ENCODE measurements around the gene NEXN. TPM values are rescaled to one million over a fixed set of nuclear protein-coding genes. Genes with fewer than 3 reads are reported as not detected.

NEXN gene
- total RNA-seq, 2 donors from 2014 or later = 5.7 TPM

DNA sequence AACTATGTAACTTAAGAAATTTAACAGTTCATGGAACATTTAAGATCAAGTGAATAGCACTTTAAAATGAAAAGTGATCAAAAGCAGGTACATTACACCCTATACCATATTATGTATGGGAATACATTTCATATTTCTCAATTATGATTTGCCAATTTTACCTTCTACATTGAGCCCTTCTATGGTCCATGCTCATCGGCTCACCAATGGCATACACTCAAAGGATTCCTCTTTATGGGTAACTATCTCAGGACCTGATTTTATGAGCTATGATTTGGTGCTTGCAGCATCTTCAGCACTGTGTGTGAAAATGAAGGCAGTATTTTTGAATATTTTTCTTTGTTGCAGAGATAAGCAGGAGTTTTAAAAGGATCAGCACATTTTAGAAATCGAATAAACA is 56.9 kb downstream of the NEXN start:
- no peaks in the 10 kb centered on the region for H3K4me1 ChIP-seq (ENCODE audit: control insufficient read depth, insufficient read depth, low read length)
- TF ChIP-seq, protein P1, sequence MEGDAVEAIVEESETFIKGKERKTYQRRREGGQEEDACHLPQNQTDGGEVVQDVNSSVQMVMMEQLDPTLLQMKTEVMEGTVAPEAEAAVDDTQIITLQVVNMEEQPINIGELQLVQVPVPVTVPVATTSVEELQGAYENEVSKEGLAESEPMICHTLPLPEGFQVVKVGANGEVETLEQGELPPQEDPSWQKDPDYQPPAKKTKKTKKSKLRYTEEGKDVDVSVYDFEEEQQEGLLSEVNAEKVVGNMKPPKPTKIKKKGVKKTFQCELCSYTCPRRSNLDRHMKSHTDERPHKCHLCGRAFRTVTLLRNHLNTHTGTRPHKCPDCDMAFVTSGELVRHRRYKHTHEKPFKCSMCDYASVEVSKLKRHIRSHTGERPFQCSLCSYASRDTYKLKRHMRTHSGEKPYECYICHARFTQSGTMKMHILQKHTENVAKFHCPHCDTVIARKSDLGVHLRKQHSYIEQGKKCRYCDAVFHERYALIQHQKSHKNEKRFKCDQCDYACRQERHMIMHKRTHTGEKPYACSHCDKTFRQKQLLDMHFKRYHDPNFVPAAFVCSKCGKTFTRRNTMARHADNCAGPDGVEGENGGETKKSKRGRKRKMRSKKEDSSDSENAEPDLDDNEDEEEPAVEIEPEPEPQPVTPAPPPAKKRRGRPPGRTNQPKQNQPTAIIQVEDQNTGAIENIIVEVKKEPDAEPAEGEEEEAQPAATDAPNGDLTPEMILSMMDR (conservative IDR thresholded peaks at IDR 0.05) = no peak
- Mint-ChIP-seq H3K27ac (no peak overlapping the region), H3K4me3 (no peak overlapping the region), H3K9me3 (no peaks in the 10 kb centered on the region), H3K27me3 (ENCODE audit: insufficient read depth) (no peaks in the 10 kb centered on the region), H3K36me3 (ENCODE audit: low read depth) (peaks cover 48% of the 10 kb centered on the region), H3K4me1 (no peaks in the 10 kb centered on the region)
- no peaks in the 10 kb centered on the region for H3K9me3 ChIP-seq (ENCODE audit: control insufficient read depth, low read length)
- H3K27me3 ChIP-seq (ENCODE audit: control insufficient read depth, insufficient read depth, low read length, poor library complexity, severe bottlenecking) = no peaks in the 10 kb centered on the region
- 91 to 100% methylated on average over 1 to 2 of the region's 2 CpGs for WGBS, 2 experiments (ENCODE audit: insufficient coverage in 1 of 2, insufficient read length in 1 of 2)
- H3K4me3 ChIP-seq (ENCODE audit: low read length) = no peak overlapping the region
- DNase-seq = no peak
- no peak overlapping the region for H3K9ac ChIP-seq (ENCODE audit: extremely low read depth, low read length, poor library complexity, severe bottlenecking)
- peaks cover 88% of the 10 kb centered on the region for H3K36me3 ChIP-seq (ENCODE audit: control insufficient read depth, insufficient read depth, low read length)
- H3K27ac ChIP-seq (ENCODE audit: low read depth, low read length) = no peak overlapping the region

DNA sequence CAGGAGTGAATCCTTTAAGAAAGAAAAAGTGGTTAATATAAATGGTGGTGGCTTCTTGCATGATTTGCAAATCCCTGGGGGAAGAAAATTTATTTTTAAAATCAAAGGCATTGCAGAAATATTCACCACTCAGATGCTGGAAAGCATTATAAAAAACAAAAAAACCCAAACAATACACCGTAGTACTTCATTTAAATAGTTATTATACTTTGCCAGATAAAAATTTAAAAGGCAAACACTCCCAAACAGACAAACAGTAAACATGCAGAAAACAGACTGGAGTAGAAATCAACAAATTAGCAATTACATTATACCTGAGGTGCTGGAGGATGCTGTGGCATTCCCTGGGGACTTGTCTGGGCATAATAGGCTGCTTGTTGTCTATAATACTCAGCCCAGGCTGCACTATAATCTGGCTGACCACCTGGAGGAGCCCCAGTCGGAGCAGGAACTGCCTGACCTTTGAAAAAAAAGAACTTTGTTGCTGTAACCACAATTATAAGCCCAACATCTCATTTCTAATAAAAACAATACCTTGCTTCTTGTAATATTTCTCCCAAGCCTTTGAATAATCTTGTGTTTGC is 60.5 kb downstream of the NEXN start:
- H3K36me3 Mint-ChIP-seq (ENCODE audit: low read depth) = peaks cover 64% of the 10 kb centered on the region

DNA sequence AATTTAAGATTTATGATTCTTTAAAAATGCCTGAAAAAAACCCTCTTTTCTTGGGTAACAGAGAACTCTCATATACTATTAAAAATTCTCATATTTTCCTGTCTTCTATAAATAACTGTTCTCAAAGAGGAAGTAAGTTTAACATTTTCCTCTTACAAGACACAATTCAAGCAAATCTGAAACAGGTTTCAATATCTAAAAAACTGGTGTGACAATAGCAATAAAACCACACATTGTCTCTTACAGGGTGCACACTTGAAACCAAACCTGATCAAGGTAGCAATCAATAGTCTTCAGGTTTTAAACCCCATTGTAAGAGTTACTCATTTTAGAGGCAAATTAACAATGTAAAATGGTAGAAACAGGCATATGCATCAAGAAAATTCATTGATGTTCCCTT is 62.4 kb downstream of the NEXN start:
- Histone ChIP-seq H3K4me1 (ENCODE audit: control insufficient read depth, insufficient read depth, low read length) (no peaks in the 10 kb centered on the region), H3K9ac (ENCODE audit: extremely low read depth, low read length, poor library complexity, severe bottlenecking) (no peak overlapping the region), H3K4me3 (ENCODE audit: low read length) (no peak overlapping the region), H3K36me3 (ENCODE audit: control insufficient read depth, insufficient read depth, low read length) (peaks cover 96% of the 10 kb centered on the region), H3K9me3 (ENCODE audit: control insufficient read depth, low read length) (no peaks in the 10 kb centered on the region), H3K27me3 (ENCODE audit: control insufficient read depth, insufficient read depth, low read length, poor library complexity, severe bottlenecking) (no peaks in the 10 kb centered on the region), H3K27ac (ENCODE audit: low read depth, low read length) (no peak overlapping the region)
- no peak overlapping the region for H3K27ac Mint-ChIP-seq
- TF ChIP-seq, protein P1 (conservative IDR thresholded peaks at IDR 0.05) = no peak
- no peak overlapping the region for H3K4me3 Mint-ChIP-seq
- no peaks in the 10 kb centered on the region for H3K9me3 Mint-ChIP-seq
- H3K4me1 Mint-ChIP-seq = no peaks in the 10 kb centered on the region
- H3K27me3 Mint-ChIP-seq (ENCODE audit: insufficient read depth) = no peaks in the 10 kb centered on the region
- DNase-seq = no peak
- H3K36me3 Mint-ChIP-seq (ENCODE audit: low read depth) = peaks cover 64% of the 10 kb centered on the region

More for the DNA sequence above, 60.5 kb downstream of the NEXN start:
- TF ChIP-seq, protein P1 (conservative IDR thresholded peaks at IDR 0.05) = peak; percentile 34
- H3K4me3 Mint-ChIP-seq = no peak overlapping the region
- H3K9me3 Mint-ChIP-seq = no peaks in the 10 kb centered on the region
- H3K4me3 ChIP-seq (ENCODE audit: low read length) = no peak overlapping the region
- no peaks in the 10 kb centered on the region for H3K4me1 Mint-ChIP-seq
- no peaks in the 10 kb centered on the region for H3K9me3 ChIP-seq (ENCODE audit: control insufficient read depth, low read length)
- H3K27ac ChIP-seq (ENCODE audit: low read depth, low read length) = no peak overlapping the region
- no peaks in the 10 kb centered on the region for H3K27me3 Mint-ChIP-seq (ENCODE audit: insufficient read depth)
- H3K4me1 ChIP-seq (ENCODE audit: control insufficient read depth, insufficient read depth, low read length) = no peaks in the 10 kb centered on the region
- WGBS, 2 experiments (ENCODE audit: insufficient coverage in 1 of 2, insufficient read length in 1 of 2) = 90% methylated on average over 2 of the region's 2 CpGs; no CpG with 5 or more reads in 1 of the 2 experiments
- no peaks in the 10 kb centered on the region for H3K27me3 ChIP-seq (ENCODE audit: control insufficient read depth, insufficient read depth, low read length, poor library complexity, severe bottlenecking)
- no peak overlapping the region for H3K9ac ChIP-seq (ENCODE audit: extremely low read depth, low read length, poor library complexity, severe bottlenecking)
- no peak for DNase-seq
- no peak overlapping the region for H3K27ac Mint-ChIP-seq
- H3K36me3 ChIP-seq (ENCODE audit: control insufficient read depth, insufficient read depth, low read length) = peaks cover 95% of the 10 kb centered on the region
